OCI-LY1 (cell line): ENCODE results near the gene MRPL3.

ENCODE experiments used
- H2AFZ ChIP-seq: fragments of 200-600 bp; sonication (generic), shearing (Covaris generic); 2 replicates; pipeline ENCODE4 v1.6.0; 2014; ENCODE audit warnings: antibody characterized with exemption, mild to moderate bottlenecking, low read length
- H3F3A ChIP-seq: fragments of 200-600 bp; sonication (generic), shearing (Covaris generic); 2 replicates; pipeline ENCODE4 v1.6.0; 2014; ENCODE audit warnings: mild to moderate bottlenecking, antibody characterized with exemption, low read length, moderate library complexity; ENCODE audit not compliant: insufficient read depth
- H3K27ac ChIP-seq: fragments of 200-600 bp; sonication (generic); 2 replicates; pipeline ENCODE4 v1.5.1; 2014; ENCODE audit warnings: low read length, mixed run types, mild to moderate bottlenecking, low read depth; ENCODE audit not compliant: poor library complexity, severe bottlenecking
- H3K27me3 ChIP-seq: fragments of 200-600 bp; sonication (generic); 2 replicates; pipeline ENCODE4 v1.6.0; 2014; ENCODE audit warnings: antibody characterized with exemption, mild to moderate bottlenecking, low read length, moderate library complexity; ENCODE audit not compliant: insufficient read depth
- H3K36me3 ChIP-seq: fragments of 200-600 bp; sonication (generic); 2 replicates; pipeline ENCODE4 v1.6.1; 2014; ENCODE audit warnings: mild to moderate bottlenecking, antibody characterized with exemption, low read length, moderate library complexity, mixed read lengths; ENCODE audit not compliant: insufficient read depth
- H3K4me1 ChIP-seq: fragments of 200-600 bp; sonication (generic); 2 replicates; pipeline ENCODE4 v1.5.1; 2014; ENCODE audit warnings: mild to moderate bottlenecking, low read length, moderate library complexity; ENCODE audit not compliant: insufficient read depth, severe bottlenecking
- H3K4me2 ChIP-seq: fragments of 200-600 bp; sonication (generic), shearing (Covaris generic); 2 replicates; pipeline ENCODE4 v1.6.1; 2014; ENCODE audit warnings: low read length
- H3K4me3 ChIP-seq: fragments of 200-600 bp; sonication (generic); 2 replicates; pipeline ENCODE4 v1.5.1; 2014; ENCODE audit warnings: low read length, low read depth, mild to moderate bottlenecking, mixed read lengths; ENCODE audit not compliant: poor library complexity, severe bottlenecking
- H3K79me2 ChIP-seq: fragments of 200-600 bp; shearing (Covaris generic); 2 replicates; pipeline ENCODE4 v1.6.1; 2016; ENCODE audit warnings: mixed run types, low read length, mixed read lengths; ENCODE audit not compliant: insufficient read depth
- H3K9ac ChIP-seq: fragments of 200-600 bp; sonication (generic), shearing (Covaris generic); 2 replicates; pipeline ENCODE4 v1.6.1; 2014; ENCODE audit warnings: mild to moderate bottlenecking, low read length, mixed read lengths
- H3K9me2 ChIP-seq: fragments of 200-600 bp; sonication (generic), shearing (Covaris generic); 2 replicates; pipeline ENCODE4 v1.6.1; 2014; ENCODE audit warnings: low read depth, mild to moderate bottlenecking, low read length, mixed read lengths
- H3K9me3 ChIP-seq: fragments of 200-600 bp; shearing (Covaris generic); 2 replicates; pipeline ENCODE4 v1.6.1; 2014; ENCODE audit warnings: low read length, mixed read lengths
- H4K20me1 ChIP-seq: fragments of 200-600 bp; sonication (generic), shearing (Covaris generic); 2 replicates; pipeline ENCODE4 v1.6.0; 2016; ENCODE audit warnings: mild to moderate bottlenecking, low read length; ENCODE audit not compliant: insufficient read depth
- EZH2 ChIP-seq: fragments of 200-600 bp; sonication (generic), shearing (Covaris generic); IDR thresholded peaks from 2 replicates; pipeline ENCODE4 v1.8.0; 2017; ENCODE audit warnings: borderline replicate concordance, mixed run types, mild to moderate bottlenecking, antibody characterized with exemption, low read length, moderate library complexity, mixed read lengths
- TF ChIP-seq, protein P1 (sequence below): fragments of 200-600 bp; sonication (generic), shearing (Covaris generic); IDR thresholded peaks from 2 replicates; pipeline ENCODE4 v1.5.1; 2017; ENCODE audit warnings: mild to moderate bottlenecking, antibody characterized with exemption, low read length, moderate library complexity, mixed read lengths

MRPL3 gene

DNA sequence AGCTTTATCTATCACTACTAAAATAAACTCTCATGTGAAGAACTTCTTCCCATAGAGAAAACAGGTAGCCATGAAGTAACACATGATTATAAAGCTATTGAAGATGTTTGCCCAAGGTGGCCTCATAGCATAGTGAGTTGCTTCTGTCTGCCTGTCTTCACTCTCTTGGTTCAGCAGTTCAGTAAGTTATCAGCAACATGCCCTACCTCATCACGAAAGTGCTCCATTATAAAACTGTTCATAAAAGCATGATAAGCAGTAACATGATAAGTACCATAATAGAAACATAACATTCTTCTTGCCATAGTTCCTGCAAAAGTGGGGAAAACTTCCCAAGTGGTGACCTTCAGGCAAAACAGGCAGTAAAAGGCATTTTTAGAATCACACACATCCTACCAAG lies 45.6 kb downstream of the MRPL3 start:
- no peaks in the 10 kb centered on the region for H3K9me3 ChIP-seq
- no peaks in the 10 kb centered on the region for H3K4me1 ChIP-seq
- H3K27me3 ChIP-seq = no peaks in the 10 kb centered on the region
- no peak overlapping the region for H3K9ac ChIP-seq
- no peak overlapping the region for H3K4me3 ChIP-seq
- no peaks in the 10 kb centered on the region for H3K79me2 ChIP-seq
- no peak overlapping the region for H2AFZ ChIP-seq
- no peaks in the 10 kb centered on the region for H4K20me1 ChIP-seq
- no peaks in the 10 kb centered on the region for H3F3A ChIP-seq
- no peak overlapping the region for H3K4me2 ChIP-seq
- H3K27ac ChIP-seq = no peak overlapping the region
- peaks cover 26% of the 10 kb centered on the region for H3K36me3 ChIP-seq
- TF ChIP-seq, protein P1, sequence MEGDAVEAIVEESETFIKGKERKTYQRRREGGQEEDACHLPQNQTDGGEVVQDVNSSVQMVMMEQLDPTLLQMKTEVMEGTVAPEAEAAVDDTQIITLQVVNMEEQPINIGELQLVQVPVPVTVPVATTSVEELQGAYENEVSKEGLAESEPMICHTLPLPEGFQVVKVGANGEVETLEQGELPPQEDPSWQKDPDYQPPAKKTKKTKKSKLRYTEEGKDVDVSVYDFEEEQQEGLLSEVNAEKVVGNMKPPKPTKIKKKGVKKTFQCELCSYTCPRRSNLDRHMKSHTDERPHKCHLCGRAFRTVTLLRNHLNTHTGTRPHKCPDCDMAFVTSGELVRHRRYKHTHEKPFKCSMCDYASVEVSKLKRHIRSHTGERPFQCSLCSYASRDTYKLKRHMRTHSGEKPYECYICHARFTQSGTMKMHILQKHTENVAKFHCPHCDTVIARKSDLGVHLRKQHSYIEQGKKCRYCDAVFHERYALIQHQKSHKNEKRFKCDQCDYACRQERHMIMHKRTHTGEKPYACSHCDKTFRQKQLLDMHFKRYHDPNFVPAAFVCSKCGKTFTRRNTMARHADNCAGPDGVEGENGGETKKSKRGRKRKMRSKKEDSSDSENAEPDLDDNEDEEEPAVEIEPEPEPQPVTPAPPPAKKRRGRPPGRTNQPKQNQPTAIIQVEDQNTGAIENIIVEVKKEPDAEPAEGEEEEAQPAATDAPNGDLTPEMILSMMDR = no peak
- TF ChIP-seq EZH2 = no peak
- H3K9me2 ChIP-seq = no peaks in the 10 kb centered on the region

GRCh38 chr3:131454501-131454900 lies 48.3 kb downstream of the MRPL3 start:
- TF ChIP-seq, protein P1 = no peak
- TF ChIP-seq EZH2 = no peak
- no peaks in the 10 kb centered on the region for H3K79me2 ChIP-seq
- H3K4me2 ChIP-seq = no peak overlapping the region
- peaks cover 1% of the 10 kb centered on the region; the same call in 1 of the 2 replicates for H3K36me3 ChIP-seq
- no peaks in the 10 kb centered on the region for H3K9me2 ChIP-seq
- H2AFZ ChIP-seq = no peak overlapping the region
- no peaks in the 10 kb centered on the region for H3F3A ChIP-seq
- no peaks in the 10 kb centered on the region for H3K27me3 ChIP-seq
- no peaks in the 10 kb centered on the region for H3K4me1 ChIP-seq
- no peak overlapping the region for H3K27ac ChIP-seq
- no peaks in the 10 kb centered on the region for H3K9me3 ChIP-seq
- H3K4me3 ChIP-seq = no peak overlapping the region
- no peak overlapping the region for H3K9ac ChIP-seq
- H4K20me1 ChIP-seq = no peaks in the 10 kb centered on the region

DNA sequence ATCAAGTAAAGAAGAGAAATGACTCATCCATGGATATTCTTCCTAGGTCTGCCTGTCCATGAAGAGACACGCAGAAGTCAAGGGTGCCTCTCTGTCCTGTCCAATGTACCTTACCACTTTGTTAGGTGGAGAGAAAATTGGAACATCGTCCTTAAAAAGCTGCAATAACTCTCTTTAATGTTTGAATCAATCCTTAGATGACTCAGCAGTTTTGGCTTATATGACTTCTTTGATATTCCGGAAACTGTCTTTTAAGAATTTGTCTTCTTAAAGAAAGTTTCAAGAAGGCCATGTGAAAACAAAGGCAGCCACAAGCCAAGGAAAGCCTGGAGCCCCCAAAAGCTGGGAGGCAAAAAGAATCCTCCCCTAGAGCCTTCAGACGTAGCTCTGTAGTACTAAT lies 49.2 kb downstream of the MRPL3 start:
- no peaks in the 10 kb centered on the region for H3K27me3 ChIP-seq
- H3K4me1 ChIP-seq = no peaks in the 10 kb centered on the region
- H3K27ac ChIP-seq = no peak overlapping the region
- no peak for TF ChIP-seq EZH2
- TF ChIP-seq, protein P1 = no peak
- no peak overlapping the region for H2AFZ ChIP-seq
- no peaks in the 10 kb centered on the region for H3K36me3 ChIP-seq
- no peaks in the 10 kb centered on the region for H3K9me3 ChIP-seq
- no peak overlapping the region for H3K4me3 ChIP-seq
- H3K79me2 ChIP-seq = no peaks in the 10 kb centered on the region
- no peaks in the 10 kb centered on the region for H3K9me2 ChIP-seq
- no peak overlapping the region for H3K4me2 ChIP-seq
- no peak overlapping the region for H3K9ac ChIP-seq
- no peaks in the 10 kb centered on the region for H3F3A ChIP-seq
- no peaks in the 10 kb centered on the region for H4K20me1 ChIP-seq
